GM23338 (cell line): ENCODE data around the gene TTC28. TPM values are rescaled to one million over a fixed set of nuclear protein-coding genes. Genes with fewer than 3 reads are reported as not detected.

Experiments used
- ATAC-seq: fragments of 200-7000 bp; cut with Tn5 transposase; 3 replicates; pipeline ENCODE4 v1.9.1; 2020
- DNase-seq: peaks from one replicate; pipeline ENCODE4 v3.0.0-alpha.2; 2015; ENCODE audit warnings: low spot score
- H2AFZ ChIP-seq: fragments of 200-600 bp; sonication (generic); 2 replicates; pipeline ENCODE4 v1.8.0; 2016; ENCODE audit warnings: antibody characterized with exemption, mild to moderate bottlenecking, moderate library complexity
- H3F3A ChIP-seq: fragments of 200-600 bp; sonication (generic); replicated peaks from 2 replicates; pipeline ENCODE4 v1.8.0; 2017; ENCODE audit warnings: antibody characterized with exemption, mixed run types, low read depth
- H3K27ac ChIP-seq: fragments of 200-600 bp; sonication (generic); 2 replicates; pipeline ENCODE4 v1.6.1; 2016; ENCODE audit warnings: low read depth
- H3K27me3 ChIP-seq: fragments of 200-600 bp; sonication (generic); 2 replicates; pipeline ENCODE4 v1.8.0; 2016; ENCODE audit warnings: mild to moderate bottlenecking, mixed run types, moderate library complexity; ENCODE audit not compliant: insufficient read depth
- H3K36me3 ChIP-seq: fragments of 200-600 bp; sonication (generic); 2 replicates; pipeline ENCODE4 v1.8.0; 2016; ENCODE audit warnings: mild to moderate bottlenecking; ENCODE audit not compliant: insufficient read depth
- H3K4me1 ChIP-seq: fragments of 200-600 bp; sonication (generic); 2 replicates; pipeline ENCODE4 v1.8.0; 2016; ENCODE audit warnings: mild to moderate bottlenecking, moderate library complexity; ENCODE audit not compliant: insufficient read depth
- H3K4me2 ChIP-seq: fragments of 200-600 bp; sonication (generic); 2 replicates; pipeline ENCODE4 v1.7.1; 2017; ENCODE audit warnings: mixed run types
- H3K4me3 ChIP-seq: fragments of 200-600 bp; sonication (generic); 2 replicates; pipeline ENCODE4 v1.6.1; 2016; ENCODE audit warnings: mixed run types
- H3K79me2 ChIP-seq: fragments of 200-600 bp; sonication (generic); replicated peaks from 2 replicates; pipeline ENCODE4 v1.8.0; 2017; ENCODE audit warnings: mild to moderate bottlenecking; ENCODE audit not compliant: insufficient read depth
- H3K9me2 ChIP-seq: fragments of 200-600 bp; sonication (generic); 2 replicates; pipeline ENCODE4 v1.8.0; 2017; ENCODE audit not compliant: insufficient read depth
- H4K20me1 ChIP-seq: fragments of 200-600 bp; sonication (generic); replicated peaks from 2 replicates; pipeline ENCODE4 v1.8.0; 2017; ENCODE audit warnings: mild to moderate bottlenecking; ENCODE audit not compliant: insufficient read depth
- H3K27ac Mint-ChIP-seq: 2 replicates; pipeline ENCODE4 v1.8.0; 2020; ENCODE audit warnings: inconsistent platforms, mild to moderate bottlenecking, moderate library complexity, mixed read lengths
- H3K27me3 Mint-ChIP-seq: 3 replicates; pipeline ENCODE4 v1.8.0; 2022; ENCODE audit warnings: low read depth, mild to moderate bottlenecking, moderate library complexity, mixed read lengths, inconsistent platforms; ENCODE audit not compliant: insufficient read depth, poor library complexity
- H3K36me3 Mint-ChIP-seq: 3 replicates; pipeline ENCODE4 v1.8.0; 2021; ENCODE audit warnings: low read depth, mild to moderate bottlenecking, inconsistent platforms, moderate library complexity, mixed read lengths
- H3K4me1 Mint-ChIP-seq: 3 replicates; pipeline ENCODE4 v1.8.0; 2020; ENCODE audit warnings: mild to moderate bottlenecking, inconsistent platforms, mixed read lengths
- H3K4me3 Mint-ChIP-seq: 3 replicates; pipeline ENCODE4 v1.8.0; 2021; ENCODE audit warnings: moderate library complexity, mild to moderate bottlenecking, inconsistent platforms, mixed read lengths
- H3K9me3 Mint-ChIP-seq: 3 replicates; pipeline ENCODE4 v1.8.0; 2020; ENCODE audit warnings: moderate library complexity, mild to moderate bottlenecking, inconsistent platforms, mixed read lengths
- CREB1 ChIP-seq: fragments of 250-450 bp; sonication (Bioruptor Pico); IDR thresholded peaks from 2 replicates; pipeline ENCODE4 v1.5.0; 2020; ENCODE audit warnings: low read depth, mild to moderate bottlenecking, moderate library complexity
- ETS1 ChIP-seq: IDR thresholded peaks from 2 replicates; pipeline ENCODE4 v1.6.1; 2016; ENCODE audit warnings: antibody characterized with exemption
- EZH2 ChIP-seq: fragments of 200-600 bp; sonication (generic); IDR thresholded peaks from one replicate; pipeline ENCODE4 v1.8.0; 2017; ENCODE audit warnings: antibody characterized with exemption, mild to moderate bottlenecking, low read depth; ENCODE audit not compliant: unreplicated experiment
- EZH2phosphoT487 ChIP-seq: fragments of 200-600 bp; sonication (generic); IDR thresholded peaks from one replicate; pipeline ENCODE4 v1.8.1; 2018; ENCODE audit warnings: antibody characterized with exemption; ENCODE audit not compliant: unreplicated experiment
- JUNB ChIP-seq: IDR thresholded peaks from one replicate; pipeline ENCODE4 v1.6.1; 2016; ENCODE audit warnings: antibody characterized with exemption; ENCODE audit not compliant: unreplicated experiment
- NANOG ChIP-seq: IDR thresholded peaks from 2 replicates; pipeline ENCODE4 v1.6.1; 2016; ENCODE audit warnings: antibody characterized with exemption, borderline replicate concordance
- POLR2AphosphoS5 ChIP-seq: IDR thresholded peaks from 2 replicates; pipeline ENCODE4 v1.6.1; 2016; ENCODE audit warnings: antibody characterized with exemption, low read depth
- REST ChIP-seq: IDR thresholded peaks from one replicate; pipeline ENCODE4 v1.6.1; 2018; ENCODE audit warnings: antibody characterized with exemption; ENCODE audit not compliant: unreplicated experiment
- STAT1 ChIP-seq: IDR thresholded peaks from one replicate; pipeline ENCODE4 v1.6.1; 2016; ENCODE audit warnings: antibody characterized with exemption; ENCODE audit not compliant: unreplicated experiment
- ZNF114 ChIP-seq: fragments of 250-450 bp; sonication (Bioruptor Pico); IDR thresholded peaks from 2 replicates; pipeline ENCODE4 v1.5.0; 2020; ENCODE audit warnings: mild to moderate bottlenecking, moderate library complexity
- ZNF331 ChIP-seq: fragments of 250-450 bp; sonication (Bioruptor Pico); IDR thresholded peaks from 2 replicates; pipeline ENCODE4 v1.5.0; 2020; ENCODE audit warnings: low read depth, mild to moderate bottlenecking, moderate library complexity
- ZNF462 ChIP-seq: fragments of 250-450 bp; sonication (Bioruptor Pico); IDR thresholded peaks from 2 replicates; pipeline ENCODE4 v1.5.0; 2020; ENCODE audit warnings: mild to moderate bottlenecking, moderate library complexity
- polyA plus RNA-seq: library from polyadenylated mRNA; unstranded; fragments of >200 nt; fragmentation: Nextera tagmentation; extraction: Ambion mirVana; gene quantifications from 2 replicates; pipeline ENCODE4 v1.2.1, GENCODE V29; 2016
- total RNA-seq: library from RNA; depleted of rRNA; stranded (reverse); fragments of >200 nt; shearing (Covaris generic); gene quantifications from 2 replicates; pipeline ENCODE4 v1.2.3, GENCODE V29; 2014
- TF ChIP-seq, protein P1 (sequence below), 2 experiments: fragments of 200-600 bp in 1 of 2; sonication (generic) in 1 of 2; conservative IDR thresholded peaks; 2 replicates each; pipeline versions ENCODE4 v1.5.1 to v1.6.1; 2016 to 2017; ENCODE audit warnings: antibody characterized with exemption in 2 of 2, low read depth in 2 of 2, mild to moderate bottlenecking in 2 of 2, moderate library complexity in 1 of 2

The TTC28 gene
- total and polyA plus RNA-seq, 2 experiments from 2014 or later = 4.5 to 16.1 TPM

DNA sequence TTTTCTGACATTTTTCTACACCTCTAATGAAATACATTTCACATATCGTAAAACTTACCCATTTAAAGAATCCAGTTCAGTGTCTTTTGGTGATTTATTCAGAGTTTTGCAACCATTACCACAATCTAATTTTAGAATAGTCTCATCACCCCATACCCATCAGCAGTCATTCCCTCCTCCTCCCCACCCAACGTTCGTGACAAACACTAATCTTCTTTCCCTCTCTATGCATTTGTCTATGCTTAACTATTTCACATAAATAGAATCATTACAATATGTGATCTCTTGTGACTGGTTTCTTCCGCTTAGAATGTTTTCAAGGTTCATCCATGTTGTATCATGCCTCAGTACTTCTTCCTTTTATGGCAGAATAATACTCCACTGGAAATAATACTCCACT lies 9.5 kb downstream of the TTC28 start:
- no peaks in the 10 kb centered on the region for H3K36me3 ChIP-seq
- peaks cover 6% of the 10 kb centered on the region for H3K27me3 Mint-ChIP-seq
- no peak for TF ChIP-seq ZNF462 (CRISPR knock-in tag)
- no peak for TF ChIP-seq ZNF114 (CRISPR knock-in tag)
- TF ChIP-seq CREB1 (CRISPR knock-in tag) = no peak
- TF ChIP-seq EZH2 = no peak
- no peak for TF ChIP-seq REST
- TF ChIP-seq STAT1 = no peak
- TF ChIP-seq ZNF331 (CRISPR knock-in tag) = no peak
- TF ChIP-seq, protein P1, sequence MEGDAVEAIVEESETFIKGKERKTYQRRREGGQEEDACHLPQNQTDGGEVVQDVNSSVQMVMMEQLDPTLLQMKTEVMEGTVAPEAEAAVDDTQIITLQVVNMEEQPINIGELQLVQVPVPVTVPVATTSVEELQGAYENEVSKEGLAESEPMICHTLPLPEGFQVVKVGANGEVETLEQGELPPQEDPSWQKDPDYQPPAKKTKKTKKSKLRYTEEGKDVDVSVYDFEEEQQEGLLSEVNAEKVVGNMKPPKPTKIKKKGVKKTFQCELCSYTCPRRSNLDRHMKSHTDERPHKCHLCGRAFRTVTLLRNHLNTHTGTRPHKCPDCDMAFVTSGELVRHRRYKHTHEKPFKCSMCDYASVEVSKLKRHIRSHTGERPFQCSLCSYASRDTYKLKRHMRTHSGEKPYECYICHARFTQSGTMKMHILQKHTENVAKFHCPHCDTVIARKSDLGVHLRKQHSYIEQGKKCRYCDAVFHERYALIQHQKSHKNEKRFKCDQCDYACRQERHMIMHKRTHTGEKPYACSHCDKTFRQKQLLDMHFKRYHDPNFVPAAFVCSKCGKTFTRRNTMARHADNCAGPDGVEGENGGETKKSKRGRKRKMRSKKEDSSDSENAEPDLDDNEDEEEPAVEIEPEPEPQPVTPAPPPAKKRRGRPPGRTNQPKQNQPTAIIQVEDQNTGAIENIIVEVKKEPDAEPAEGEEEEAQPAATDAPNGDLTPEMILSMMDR (conservative IDR thresholded peaks at IDR 0.05; ENCODE audit: low read depth in 2 of 2) = no peak
- no peak for TF ChIP-seq POLR2AphosphoS5
- no peak for TF ChIP-seq NANOG
- no peak for TF ChIP-seq EZH2phosphoT487
- TF ChIP-seq JUNB = no peak
- no peak for TF ChIP-seq ETS1
- H3K27me3 ChIP-seq = no peaks in the 10 kb centered on the region
- H3K4me1 Mint-ChIP-seq = peaks cover 3% of the 10 kb centered on the region; the same call in 1 of the 3 replicates
- no peaks in the 10 kb centered on the region for H3K9me2 ChIP-seq
- no peaks in the 10 kb centered on the region for H3K36me3 Mint-ChIP-seq
- H3K27ac ChIP-seq = no peak overlapping the region
- H3K27ac Mint-ChIP-seq = no peak overlapping the region
- H3K4me3 ChIP-seq = no peak overlapping the region
- H2AFZ ChIP-seq = no peak overlapping the region
- DNase-seq (no peak), ATAC-seq (no peak)
- no peaks in the 10 kb centered on the region for H4K20me1 ChIP-seq
- H3K9me3 Mint-ChIP-seq = 0 out of 3 replicates have a peak, but pooled peaks cover 2% of the 10 kb centered on the region
- H3K4me2 ChIP-seq = no peak overlapping the region
- no peaks in the 10 kb centered on the region; the same call in 1 of the 2 replicates for H3K79me2 ChIP-seq
- no peaks in the 10 kb centered on the region for H3F3A ChIP-seq
- peaks cover 3% of the 10 kb centered on the region; the same call in 1 of the 2 replicates for H3K4me1 ChIP-seq
- no peak overlapping the region for H3K4me3 Mint-ChIP-seq
